Medulla oblongata (tissue), 1 donor: Measurements from ENCODE around the gene DOCK3.

Experiments
- DNase-seq: peaks from one replicate; pipeline ENCODE4 v3.0.0-alpha.2; 2015; ENCODE audit errors: extremely low spot score

Gene DOCK3

DNA sequence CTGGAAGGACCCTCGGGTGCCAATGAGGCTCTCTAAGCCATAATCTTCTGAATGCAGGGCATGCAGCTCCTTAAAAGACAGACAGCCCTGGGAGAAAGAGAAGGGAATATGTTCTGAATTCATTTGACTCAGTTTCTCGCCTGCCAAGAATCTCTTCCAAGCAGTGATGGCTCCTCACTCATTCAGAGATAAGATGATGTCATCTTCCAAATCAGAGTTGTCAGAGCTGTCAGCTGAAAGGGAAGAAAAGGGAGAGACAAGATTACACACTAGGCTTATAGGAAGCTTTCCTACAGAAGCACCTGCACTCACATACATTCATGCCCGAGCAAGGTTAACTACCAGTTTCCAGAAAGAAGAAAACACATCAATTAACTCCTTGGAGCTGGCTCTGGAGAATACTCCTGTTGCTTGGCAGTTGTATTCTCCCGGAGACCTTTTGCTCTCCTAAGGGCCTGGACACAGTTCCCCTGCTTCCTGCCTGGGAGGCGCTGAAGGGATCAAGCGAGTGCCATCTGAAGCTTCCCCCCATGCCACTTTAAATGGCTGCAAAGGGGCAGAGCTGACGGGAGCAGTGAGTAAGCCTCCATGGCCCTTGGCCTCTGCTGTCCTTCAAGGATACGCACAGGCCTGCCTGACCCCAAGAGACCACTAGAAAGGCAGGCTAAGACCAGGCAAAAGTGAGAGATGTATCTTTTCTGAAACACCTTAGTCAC lies 724.0 kb downstream of the DOCK3 start:
- DNase-seq, result no peak

DNA sequence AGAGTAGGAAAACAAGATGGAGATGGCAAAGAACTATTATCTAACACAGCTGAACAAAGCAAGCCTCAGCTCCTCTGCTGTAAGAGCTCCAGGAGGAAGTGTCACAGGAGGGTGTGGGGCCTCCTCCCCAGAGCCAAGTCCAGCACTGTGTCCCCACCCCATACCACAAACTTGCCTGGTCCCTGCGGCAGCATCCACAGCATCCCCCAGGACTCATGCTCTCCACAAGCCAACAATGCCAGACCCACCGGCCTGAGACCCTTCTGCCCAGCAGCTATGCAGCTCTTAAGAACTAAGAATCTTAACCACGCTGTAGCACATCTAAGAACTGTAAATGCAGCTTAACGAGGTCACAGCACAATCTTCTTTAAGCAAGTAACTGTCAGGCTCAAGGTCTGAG lies 725.4 kb downstream of the DOCK3 start:
- DNase-seq, result no peak

DNA sequence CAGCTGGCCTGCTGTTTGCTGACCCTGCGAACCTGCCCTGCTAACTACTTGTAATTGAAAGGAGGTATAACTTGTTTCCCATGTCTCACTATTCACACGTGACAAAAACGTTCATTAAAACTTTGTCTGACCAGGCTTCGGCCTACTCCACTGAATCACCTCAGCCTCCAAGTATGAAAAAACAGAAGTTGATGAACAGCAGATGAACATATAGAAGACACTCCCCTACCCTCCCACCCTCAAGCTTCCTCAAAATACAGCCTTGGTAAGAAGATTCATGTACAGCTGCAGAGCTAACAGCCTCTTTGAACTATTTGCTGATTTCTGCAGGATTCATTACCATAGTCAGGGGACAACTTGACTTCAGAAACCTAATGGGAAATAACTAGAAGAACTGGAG lies 727.0 kb downstream of the DOCK3 start:
- no peak for DNase-seq

DNA sequence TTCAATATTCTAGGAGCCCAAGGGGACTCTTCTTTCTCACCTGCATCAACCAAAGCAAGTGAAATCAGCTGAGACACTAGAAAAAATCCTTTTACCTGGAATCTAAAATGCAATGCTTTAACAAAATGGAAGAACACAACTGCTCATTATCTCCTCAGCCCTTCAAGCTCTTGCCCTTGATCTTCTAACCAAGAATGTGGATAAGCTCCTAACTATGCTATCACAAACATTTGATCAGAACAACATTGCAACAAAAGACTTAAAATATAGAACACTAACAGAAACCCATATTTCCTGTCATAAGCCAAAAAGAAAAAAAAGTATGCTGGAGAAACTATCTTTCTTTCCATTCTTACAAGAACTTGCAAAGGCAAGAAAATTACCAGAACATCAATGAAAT lies 728.9 kb downstream of the DOCK3 start:
- DNase-seq, result no peak

DNA sequence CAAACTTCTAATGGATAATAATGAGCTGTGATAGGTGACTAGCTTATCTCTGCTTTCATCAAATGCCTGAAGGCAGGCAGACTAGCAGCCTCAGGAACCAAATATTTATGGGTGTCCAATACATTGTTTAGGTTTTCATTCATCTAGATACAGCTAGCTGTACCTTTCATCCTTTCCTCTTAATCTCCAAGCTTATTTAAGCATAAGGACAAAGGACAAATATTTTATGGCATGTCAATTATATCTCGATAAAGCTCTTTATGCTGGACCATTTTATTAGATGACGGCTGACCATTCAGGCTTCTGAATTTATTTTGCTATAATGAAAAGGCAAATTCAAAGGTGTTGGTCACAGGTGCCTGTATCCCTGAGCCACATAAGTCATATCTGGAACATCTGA lies 733.3 kb downstream of the DOCK3 start:
- no peak for DNase-seq

DNA sequence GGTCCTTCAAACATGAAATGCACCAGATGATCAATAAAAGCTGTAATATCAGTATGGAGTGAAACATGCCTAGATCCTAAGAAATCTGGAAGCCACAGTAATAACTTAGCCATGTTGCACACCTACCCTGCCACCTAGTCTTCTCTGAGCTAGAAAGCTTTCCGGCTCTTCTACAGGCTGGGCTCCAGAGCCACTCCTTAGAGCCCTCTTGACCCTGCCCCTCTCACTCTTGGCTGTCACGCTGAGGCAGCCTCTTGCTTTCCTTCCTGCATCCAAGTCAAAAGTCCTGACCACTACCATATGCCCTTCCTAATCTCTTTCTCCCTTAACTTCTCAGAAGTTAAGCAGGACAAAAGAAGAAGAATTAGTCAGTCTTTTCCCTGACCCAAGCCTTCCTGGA lies 734.1 kb downstream of the DOCK3 start:
- no peak for DNase-seq

DNA sequence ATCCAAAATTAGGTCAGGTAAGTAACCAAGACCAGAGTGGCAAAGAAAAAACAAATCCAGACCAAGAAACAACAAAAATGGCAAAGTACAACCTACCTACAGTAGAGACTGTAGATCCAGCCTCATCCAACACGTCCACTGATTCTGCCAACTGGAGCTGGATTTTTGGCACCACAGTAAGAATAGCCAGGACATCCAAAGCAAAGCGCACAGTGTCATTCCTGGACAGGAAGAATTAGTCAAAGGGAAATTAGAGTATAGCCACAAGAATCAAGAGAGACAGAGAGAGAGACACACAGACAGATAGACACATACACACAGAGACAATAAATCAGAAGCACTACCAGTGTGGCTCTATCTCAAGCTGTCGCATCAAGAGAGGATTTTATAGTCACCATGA lies 747.5 kb downstream of the DOCK3 start:
- no peak for DNase-seq

DNA sequence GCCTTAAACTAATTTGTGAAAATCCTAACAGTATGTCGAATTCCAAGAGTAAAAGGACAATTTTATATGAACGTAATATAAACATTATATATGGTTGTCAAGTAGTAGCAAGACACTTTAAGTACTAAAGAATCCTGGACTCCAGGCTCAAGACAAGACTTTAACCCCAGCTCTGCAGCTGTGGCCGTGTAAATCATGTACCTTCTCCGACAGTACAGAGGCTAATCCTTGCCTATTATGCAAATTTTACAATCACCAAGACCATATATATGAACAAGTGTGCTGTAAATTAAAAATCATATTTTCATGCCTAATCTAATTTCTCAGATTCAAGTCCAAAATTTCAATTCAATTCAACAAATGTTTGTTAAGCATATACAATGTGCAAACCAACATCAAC lies 752.2 kb downstream of the DOCK3 start:
- no peak for DNase-seq

DNA sequence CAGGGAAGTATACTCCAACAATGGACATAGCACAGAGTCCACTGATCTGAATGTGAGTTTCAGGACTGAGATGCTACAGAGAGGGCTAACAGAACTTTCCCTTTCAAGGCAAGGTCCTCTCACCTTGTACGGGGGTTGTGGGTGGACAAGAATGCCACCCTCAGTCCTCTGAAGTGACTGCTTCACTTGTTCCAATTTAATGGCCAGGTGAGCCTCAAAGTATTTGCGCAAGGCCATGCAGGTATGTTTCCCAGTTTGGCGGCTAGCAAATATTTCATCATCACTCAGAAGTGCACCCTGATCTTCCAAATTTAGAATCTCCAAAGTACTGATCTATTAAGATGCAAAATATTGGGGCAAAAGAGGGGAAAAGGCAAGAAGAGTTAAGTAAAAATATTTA lies 754.4 kb downstream of the DOCK3 start:
- DNase-seq, result no peak
